T-helper 2 cell treated with Interferon-gamma antibody and Interleukin-4, amounts not matched to agents 5 μg/mL and 100 μg/mL, for 36 hours (primary cell): ENCODE data around the gene SCAP.

Experiments
- DNase-seq: peaks from one replicate; pipeline ENCODE4 v3.0.0; 2021; ENCODE audit warnings: low spot score
- H3K27ac Mint-ChIP-seq: one replicate; pipeline ENCODE4 v1.8.0; 2021; ENCODE audit warnings: mild to moderate bottlenecking, mixed read lengths
- H3K27me3 Mint-ChIP-seq: one replicate; pipeline ENCODE4 v1.8.0; 2021; ENCODE audit warnings: low read depth, mixed read lengths
- H3K36me3 Mint-ChIP-seq: one replicate; pipeline ENCODE4 v1.8.0; 2021; ENCODE audit warnings: low read depth, mixed read lengths
- H3K4me1 Mint-ChIP-seq: one replicate; pipeline ENCODE4 v1.8.0; 2021; ENCODE audit warnings: low read depth, mixed read lengths
- H3K4me3 Mint-ChIP-seq: one replicate; pipeline ENCODE4 v1.8.0; 2022; ENCODE audit warnings: mild to moderate bottlenecking, moderate library complexity, mixed read lengths
- H3K9me3 Mint-ChIP-seq: one replicate; pipeline ENCODE4 v1.8.0; 2021; ENCODE audit warnings: mixed read lengths

The SCAP gene

DNA sequence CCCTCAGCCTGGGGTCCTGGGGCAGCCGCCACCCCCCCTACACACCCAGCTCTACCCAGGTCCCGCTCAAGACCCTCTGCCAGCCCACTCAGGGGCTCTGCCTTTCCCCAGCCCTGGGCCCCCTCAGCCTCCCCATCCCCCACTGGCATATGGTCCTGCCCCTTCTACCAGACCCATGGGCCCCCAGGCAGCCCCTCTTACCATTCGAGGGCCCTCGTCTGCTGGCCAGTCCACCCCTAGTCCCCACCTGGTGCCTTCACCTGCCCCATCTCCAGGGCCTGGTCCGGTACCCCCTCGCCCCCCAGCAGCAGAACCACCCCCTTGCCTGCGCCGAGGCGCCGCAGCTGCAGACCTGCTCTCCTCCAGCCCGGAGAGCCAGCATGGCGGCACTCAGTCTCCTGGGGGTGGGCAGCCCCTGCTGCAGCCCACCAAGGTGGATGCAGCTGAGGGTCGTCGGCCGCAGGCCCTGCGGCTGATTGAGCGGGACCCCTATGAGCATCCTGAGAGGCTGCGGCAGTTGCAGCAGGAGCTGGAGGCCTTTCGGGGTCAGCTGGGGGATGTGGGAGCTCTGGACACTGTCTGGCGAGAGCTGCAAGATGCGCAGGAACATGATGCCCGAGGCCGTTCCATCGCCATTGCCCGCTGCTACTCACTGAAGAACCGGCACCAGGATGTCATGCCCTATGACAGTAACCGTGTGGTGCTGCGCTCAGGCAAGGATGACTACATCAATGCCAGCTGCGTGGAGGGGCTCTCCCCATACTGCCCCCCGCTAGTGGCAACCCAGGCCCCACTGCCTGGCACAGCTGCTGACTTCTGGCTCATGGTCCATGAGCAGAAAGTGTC, 64.7 kb downstream of the SCAP start:
- Mint-ChIP-seq H3K4me1 (peaks cover 4% of the 10 kb centered on the region), H3K36me3 (peaks cover 25% of the 10 kb centered on the region), H3K4me3 (no peak overlapping the region), H3K27me3 (no peaks in the 10 kb centered on the region), H3K9me3 (no peaks in the 10 kb centered on the region), H3K27ac (no peak overlapping the region)
- no peak for DNase-seq

DNA sequence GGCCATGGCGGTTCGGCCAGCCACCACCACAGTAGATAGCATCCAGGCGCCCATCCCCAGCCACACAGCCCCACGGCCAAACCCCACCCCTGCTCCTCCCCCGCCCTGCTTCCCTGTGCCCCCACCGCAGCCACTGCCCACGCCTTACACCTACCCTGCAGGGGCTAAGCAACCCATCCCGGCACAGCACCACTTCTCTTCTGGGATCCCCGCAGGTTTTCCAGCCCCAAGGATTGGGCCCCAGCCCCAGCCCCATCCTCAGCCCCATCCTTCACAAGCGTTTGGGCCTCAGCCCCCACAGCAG, 65.4 kb downstream of the SCAP start:
- no peak overlapping the region for H3K4me3 Mint-ChIP-seq
- DNase-seq: no peak
- peaks cover 4% of the 10 kb centered on the region for H3K4me1 Mint-ChIP-seq
- H3K27me3 Mint-ChIP-seq: no peaks in the 10 kb centered on the region
- peaks cover 25% of the 10 kb centered on the region for H3K36me3 Mint-ChIP-seq
- no peaks in the 10 kb centered on the region for H3K9me3 Mint-ChIP-seq
- peak overlapping the region; percentile 8 for H3K27ac Mint-ChIP-seq

DNA sequence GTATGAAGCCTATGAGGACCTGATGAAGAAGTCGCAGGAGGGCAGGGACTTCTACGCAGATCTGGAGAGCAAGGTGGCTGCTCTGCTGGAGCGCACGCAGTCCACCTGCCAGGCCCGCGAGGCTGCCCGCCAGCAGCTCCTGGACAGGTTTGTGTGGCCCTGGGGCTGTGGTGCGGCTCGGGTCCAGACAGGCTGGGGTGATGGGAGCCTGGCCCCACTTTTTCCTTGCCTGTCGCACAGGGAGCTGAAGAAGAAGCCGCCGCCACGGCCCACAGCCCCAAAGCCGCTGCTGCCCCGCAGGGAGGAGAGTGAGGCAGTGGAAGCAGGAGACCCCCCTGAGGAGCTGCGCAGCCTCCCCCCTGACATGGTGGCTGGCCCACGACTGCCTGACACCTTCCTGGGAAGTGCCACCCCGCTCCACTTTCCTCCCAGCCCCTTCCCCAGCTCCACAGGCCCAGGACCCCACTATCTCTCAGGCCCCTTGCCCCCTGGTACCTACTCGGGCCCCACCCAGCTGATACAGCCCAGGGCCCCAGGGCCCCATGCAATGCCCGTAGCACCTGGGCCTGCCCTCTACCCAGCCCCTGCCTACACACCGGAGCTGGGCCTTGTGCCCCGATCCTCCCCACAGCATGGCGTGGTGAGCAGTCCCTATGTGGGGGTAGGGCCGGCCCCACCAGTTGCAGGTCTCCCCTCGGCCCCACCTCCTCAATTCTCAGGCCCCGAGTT, 65.9 kb downstream of the SCAP start:
- H3K4me3 Mint-ChIP-seq: no peak overlapping the region
- no peaks in the 10 kb centered on the region for H3K9me3 Mint-ChIP-seq
- peak overlapping the region; percentile 8 for H3K27ac Mint-ChIP-seq
- no peaks in the 10 kb centered on the region for H3K27me3 Mint-ChIP-seq
- H3K4me1 Mint-ChIP-seq: peaks cover 4% of the 10 kb centered on the region
- no peak for DNase-seq
- H3K36me3 Mint-ChIP-seq: peaks cover 21% of the 10 kb centered on the region

DNA sequence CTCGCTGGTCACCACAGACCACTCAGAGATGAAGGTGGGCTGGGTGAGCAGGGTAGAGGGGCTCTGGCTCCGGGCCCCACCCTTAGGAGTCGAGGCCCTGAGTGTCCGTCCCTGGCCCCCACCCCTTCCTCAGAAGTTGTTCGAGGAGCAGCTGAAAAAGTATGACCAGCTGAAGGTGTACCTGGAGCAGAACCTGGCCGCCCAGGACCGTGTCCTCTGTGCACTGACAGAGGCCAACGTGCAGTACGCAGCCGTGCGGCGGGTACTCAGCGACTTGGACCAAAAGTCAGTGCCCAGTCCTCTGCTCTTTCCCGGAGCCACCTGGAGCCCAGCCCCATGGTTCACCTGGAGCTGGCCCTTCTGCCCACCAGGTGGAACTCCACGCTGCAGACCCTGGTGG, 66.5 kb downstream of the SCAP start:
- no peak overlapping the region for H3K27ac Mint-ChIP-seq

DNA sequence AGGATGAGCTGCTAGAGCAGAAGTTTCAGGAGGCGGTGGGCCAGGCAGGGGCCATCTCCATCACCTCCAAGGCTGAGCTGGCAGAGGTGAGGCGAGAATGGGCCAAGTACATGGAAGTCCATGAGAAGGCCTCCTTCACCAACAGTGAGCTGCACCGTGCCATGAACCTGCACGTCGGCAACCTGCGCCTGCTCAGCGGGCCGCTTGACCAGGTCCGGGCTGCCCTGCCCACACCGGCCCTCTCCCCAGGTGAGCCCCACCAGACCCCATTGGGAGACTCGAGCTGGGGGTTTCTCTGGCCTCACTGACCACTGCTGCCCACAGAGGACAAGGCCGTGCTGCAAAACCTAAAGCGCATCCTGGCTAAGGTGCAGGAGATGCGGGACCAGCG, 66.9 kb downstream of the SCAP start:
- Mint-ChIP-seq H3K9me3 (no peaks in the 10 kb centered on the region), H3K4me1 (peaks cover 4% of the 10 kb centered on the region), H3K4me3 (no peak overlapping the region), H3K36me3 (peaks cover 21% of the 10 kb centered on the region), H3K27ac (no peak overlapping the region), H3K27me3 (no peaks in the 10 kb centered on the region)
- no peak for DNase-seq

More for the DNA sequence above, 66.5 kb downstream of the SCAP start:
- no peaks in the 10 kb centered on the region for H3K27me3 Mint-ChIP-seq
- H3K4me3 Mint-ChIP-seq: no peak overlapping the region
- no peak for DNase-seq
- H3K4me1 Mint-ChIP-seq: peaks cover 4% of the 10 kb centered on the region
- H3K36me3 Mint-ChIP-seq: peaks cover 21% of the 10 kb centered on the region
- H3K9me3 Mint-ChIP-seq: no peaks in the 10 kb centered on the region

DNA sequence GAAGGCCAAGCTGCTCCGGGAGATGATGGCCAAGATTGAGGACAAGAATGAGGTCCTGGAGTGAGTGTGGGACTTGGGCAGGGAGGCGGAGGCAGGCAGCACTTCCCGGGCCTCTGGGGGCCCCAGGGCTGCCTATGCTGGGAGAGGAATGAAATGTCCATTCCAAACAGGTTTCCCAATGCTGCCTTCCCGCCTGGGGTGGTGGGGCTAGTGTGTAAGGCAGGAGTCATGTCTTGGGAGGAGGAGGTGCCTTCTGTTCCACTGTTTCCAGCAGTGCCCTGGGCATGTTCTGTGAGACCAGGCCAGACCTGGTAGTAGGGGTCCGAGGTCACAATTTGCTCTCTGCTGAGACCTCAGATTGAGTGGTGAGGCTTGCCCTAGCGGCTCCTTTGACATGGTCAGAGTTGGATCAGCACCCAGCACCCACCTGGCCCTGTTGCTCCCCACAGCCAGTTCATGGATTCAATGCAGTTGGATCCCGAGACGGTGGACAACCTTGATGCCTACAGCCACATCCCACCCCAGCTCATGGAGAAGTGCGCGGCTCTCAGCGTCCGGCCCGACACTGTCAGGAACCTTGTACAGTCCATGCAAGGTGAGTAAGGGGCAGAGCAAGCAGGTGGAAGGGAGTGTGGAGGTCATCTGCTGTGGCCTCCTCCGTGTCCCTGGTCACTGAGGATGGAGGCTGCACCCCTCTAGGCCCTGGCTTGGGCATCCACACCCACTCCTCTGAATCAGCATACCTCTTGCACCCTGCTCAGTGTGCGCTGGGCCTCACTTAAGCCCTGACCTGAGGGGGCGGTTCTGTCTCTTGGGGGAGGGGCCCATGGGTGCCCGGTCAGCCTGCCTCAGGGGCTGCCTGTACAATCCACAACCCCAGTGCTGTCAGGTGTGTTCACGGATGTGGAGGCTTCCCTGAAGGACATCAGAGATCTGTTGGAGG, 67.6 kb downstream of the SCAP start:
- peaks cover 4% of the 10 kb centered on the region for H3K4me1 Mint-ChIP-seq
- H3K36me3 Mint-ChIP-seq: peaks cover 18% of the 10 kb centered on the region
- no peak for DNase-seq
- no peak overlapping the region for H3K4me3 Mint-ChIP-seq
- H3K9me3 Mint-ChIP-seq: no peaks in the 10 kb centered on the region
- no peaks in the 10 kb centered on the region for H3K27me3 Mint-ChIP-seq
- no peak overlapping the region for H3K27ac Mint-ChIP-seq

DNA sequence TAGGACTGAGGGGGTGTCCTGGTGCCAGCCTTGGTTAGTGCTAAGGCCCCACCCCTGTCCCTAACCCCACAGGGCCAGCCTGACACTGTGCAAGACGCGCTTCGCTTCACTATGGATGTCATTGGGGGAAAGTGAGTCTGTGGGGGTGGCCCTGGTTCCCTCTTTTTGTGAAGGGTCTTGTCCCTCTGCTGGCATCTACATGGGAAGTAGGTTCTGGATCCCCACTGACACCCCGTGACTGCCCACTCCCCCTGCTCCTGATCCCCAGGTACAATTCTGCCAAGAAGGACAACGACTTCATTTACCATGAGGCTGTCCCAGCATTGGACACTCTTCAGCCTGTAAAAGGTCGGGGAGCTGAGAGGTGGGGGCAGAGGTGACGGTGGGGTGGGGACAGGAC, 68.5 kb downstream of the SCAP start:
- Mint-ChIP-seq H3K36me3 (peaks cover 14% of the 10 kb centered on the region), H3K27me3 (no peaks in the 10 kb centered on the region), H3K27ac (no peak overlapping the region), H3K4me3 (no peak overlapping the region), H3K9me3 (no peaks in the 10 kb centered on the region), H3K4me1 (peaks cover 4% of the 10 kb centered on the region)
- no peak for DNase-seq

DNA sequence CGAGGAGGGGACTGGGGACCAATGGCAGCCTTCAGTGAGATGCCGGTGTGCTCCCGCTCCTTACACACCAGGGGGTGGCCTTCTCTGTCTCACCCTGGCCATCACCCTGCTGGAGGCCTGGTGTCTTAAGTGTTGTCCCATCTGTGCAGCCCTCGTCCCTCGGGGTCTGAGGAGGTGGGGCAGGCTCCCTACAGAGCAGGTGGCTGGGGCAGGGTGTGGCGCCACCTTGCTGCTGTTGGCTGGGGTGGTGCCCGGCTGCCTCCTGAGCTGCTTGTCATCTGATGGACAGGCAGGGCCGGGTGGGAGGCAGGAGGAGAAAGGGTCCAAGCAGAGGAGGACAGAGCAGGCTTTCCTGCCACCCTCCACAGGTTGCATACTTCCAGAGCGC, 69.0 kb downstream of the SCAP start:
- H3K4me3 Mint-ChIP-seq: no peak overlapping the region
- H3K9me3 Mint-ChIP-seq: no peaks in the 10 kb centered on the region
- H3K27ac Mint-ChIP-seq: no peak overlapping the region
- H3K36me3 Mint-ChIP-seq: peaks cover 12% of the 10 kb centered on the region
- DNase-seq: no peak
- peaks cover 4% of the 10 kb centered on the region for H3K4me1 Mint-ChIP-seq
- H3K27me3 Mint-ChIP-seq: no peaks in the 10 kb centered on the region

DNA sequence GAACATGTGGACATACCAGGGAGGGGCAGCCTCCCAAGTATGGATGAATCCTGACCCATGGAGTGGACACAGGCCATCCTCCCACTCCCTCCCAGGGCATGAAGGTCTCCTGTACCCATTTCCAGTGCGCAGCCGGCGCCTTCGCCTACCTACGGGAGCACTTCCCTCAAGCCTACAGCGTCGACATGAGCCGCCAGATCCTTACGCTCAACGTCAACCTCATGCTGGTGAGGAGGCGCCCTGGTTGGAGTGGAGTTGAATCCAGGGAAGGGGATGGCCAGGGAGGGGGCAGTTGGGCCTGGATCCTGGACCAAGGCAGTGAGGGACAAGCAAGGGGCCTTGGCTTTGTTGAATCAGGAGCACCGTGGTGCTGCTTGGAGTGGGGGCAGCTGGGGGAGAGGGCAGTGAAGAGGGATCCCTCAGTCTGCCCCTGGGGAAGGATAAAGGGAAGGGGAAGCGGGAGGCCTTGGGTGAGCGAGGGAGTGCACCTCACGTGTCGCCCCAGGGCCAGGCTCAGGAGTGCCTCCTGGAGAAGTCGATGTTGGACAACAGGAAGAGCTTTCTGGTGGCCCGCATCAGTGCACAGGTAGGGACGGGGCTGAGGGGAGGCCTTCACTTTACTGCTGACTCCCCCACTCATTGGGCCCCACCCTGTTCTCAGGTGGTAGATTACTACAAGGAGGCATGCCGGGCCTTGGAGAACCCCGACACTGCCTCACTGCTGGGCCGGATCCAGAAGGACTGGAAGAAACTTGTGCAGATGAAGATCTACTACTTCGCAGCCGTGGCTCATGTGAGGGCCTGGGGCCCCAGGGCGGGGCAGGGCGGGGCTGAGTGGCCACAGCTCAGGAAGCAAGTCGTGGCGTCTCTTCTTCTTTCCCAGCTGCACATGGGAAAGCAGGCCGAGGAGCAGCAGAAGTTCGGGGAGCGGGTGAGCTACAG, 69.7 kb downstream of the SCAP start:
- no peak for DNase-seq
- Mint-ChIP-seq H3K4me3 (no peak overlapping the region), H3K4me1 (peaks cover 4% of the 10 kb centered on the region), H3K27ac (peak overlapping the region; percentile 45), H3K36me3 (peaks cover 8% of the 10 kb centered on the region), H3K27me3 (no peaks in the 10 kb centered on the region), H3K9me3 (no peaks in the 10 kb centered on the region)

DNA sequence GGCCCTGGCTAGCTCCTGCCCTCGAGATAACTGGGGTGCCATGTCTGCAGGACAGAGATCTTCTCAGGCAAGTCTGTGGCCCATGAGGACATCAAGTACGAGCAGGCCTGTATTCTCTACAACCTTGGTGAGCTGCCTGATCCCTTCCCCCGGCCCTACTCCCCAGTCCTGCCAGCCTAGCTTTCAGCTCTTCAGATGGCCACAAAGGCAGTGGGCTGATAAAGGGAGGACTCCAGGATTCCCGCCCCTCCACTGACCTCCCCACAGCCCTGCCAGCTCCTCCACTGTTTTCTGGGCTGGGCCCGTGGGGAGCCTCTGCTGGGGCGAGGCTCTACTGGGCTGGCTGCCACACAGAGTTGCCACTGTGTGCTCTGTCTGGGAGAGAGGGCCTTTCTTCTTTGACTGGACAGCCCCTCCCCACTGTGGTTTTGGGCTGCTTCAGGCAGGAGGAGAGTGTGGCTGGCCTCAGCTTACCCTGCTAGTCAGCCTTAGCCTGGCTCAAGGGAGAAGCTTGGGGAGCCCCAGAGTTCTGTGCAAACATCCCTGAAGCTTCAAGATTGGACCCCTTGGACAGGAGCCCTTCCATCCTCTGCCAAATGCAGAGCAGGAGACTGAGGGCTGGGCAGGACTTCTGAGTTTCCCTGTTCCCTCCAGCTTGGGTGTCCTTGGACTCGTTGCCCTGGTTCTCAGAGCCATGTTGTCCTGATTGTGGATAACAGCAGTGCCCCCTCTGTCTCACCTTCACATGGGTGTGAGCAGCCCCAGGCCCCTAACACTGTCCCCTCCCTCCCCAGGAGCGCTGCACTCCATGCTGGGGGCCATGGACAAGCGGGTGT, 70.6 kb downstream of the SCAP start:
- H3K36me3 Mint-ChIP-seq: peaks cover 8% of the 10 kb centered on the region
- no peak for DNase-seq
- H3K4me3 Mint-ChIP-seq: no peak overlapping the region
- H3K27me3 Mint-ChIP-seq: no peaks in the 10 kb centered on the region
- no peaks in the 10 kb centered on the region for H3K9me3 Mint-ChIP-seq
- H3K4me1 Mint-ChIP-seq: peaks cover 4% of the 10 kb centered on the region
- no peak overlapping the region for H3K27ac Mint-ChIP-seq

DNA sequence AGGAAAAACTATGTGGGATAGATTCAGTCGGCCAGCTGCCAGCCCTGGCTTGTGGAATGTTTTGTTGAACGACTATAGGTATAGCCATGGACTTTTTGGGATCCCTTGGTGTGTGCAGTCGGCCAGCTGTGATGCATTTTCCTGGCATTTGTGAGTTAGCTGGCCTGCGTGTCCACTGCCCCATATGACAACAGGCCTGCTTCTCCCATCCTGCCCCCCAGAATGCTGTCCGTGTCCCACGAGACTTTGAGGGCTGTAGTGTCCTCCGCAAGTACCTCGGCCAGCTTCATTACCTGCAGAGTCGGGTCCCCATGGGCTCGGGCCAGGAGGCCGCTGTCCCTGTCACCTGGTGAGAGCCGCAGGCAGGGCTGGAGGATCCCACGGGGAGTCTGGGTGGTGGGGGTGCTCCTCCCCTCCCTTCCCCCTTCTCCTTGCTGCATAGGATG, 71.3 kb downstream of the SCAP start:
- H3K27ac Mint-ChIP-seq: no peak overlapping the region
- no peaks in the 10 kb centered on the region for H3K27me3 Mint-ChIP-seq
- no peaks in the 10 kb centered on the region for H3K9me3 Mint-ChIP-seq
- peaks cover 6% of the 10 kb centered on the region for H3K36me3 Mint-ChIP-seq
- H3K4me3 Mint-ChIP-seq: no peak overlapping the region
- H3K4me1 Mint-ChIP-seq: peaks cover 4% of the 10 kb centered on the region
- DNase-seq: no peak

DNA sequence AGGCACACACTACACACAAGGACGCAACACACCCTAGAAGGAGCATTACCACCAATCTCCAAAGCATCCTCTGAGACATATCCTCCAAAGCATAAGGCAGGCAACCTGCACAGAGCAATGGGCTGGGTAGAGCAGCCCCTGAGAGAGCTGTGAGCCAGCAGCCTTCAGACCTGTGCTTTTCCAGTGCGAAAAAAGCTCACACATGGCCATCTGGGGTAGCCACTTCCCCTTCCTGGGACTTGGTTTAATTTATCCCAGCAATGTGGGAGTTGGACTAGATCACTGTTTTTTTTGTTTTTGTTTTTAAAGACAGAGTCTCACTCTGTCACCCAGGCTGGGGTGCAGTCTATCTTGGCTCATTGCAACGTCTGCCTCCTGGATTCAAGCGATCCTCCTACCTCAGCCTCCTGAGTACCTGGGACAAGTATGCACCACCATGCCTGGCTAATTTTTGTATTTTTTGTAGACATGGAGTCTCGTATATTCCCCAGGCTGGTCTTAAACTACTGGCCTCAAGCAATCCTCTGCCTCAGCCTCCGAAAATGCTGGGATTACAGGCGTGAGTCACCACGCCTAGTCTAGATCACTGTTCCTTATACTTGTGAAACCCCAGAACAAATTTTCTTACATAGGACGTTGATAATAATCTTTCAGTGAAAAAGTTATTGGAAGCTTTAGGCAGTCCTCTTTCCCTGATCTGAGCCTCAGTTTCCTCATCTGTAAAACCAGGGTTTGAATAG, 76.0 kb downstream of the SCAP start:
- H3K4me3 Mint-ChIP-seq: no peak overlapping the region
- DNase-seq: no peak
- H3K9me3 Mint-ChIP-seq: no peaks in the 10 kb centered on the region
- H3K4me1 Mint-ChIP-seq: peaks cover 5% of the 10 kb centered on the region
- no peak overlapping the region for H3K27ac Mint-ChIP-seq
- H3K27me3 Mint-ChIP-seq: no peaks in the 10 kb centered on the region
- peaks cover 14% of the 10 kb centered on the region for H3K36me3 Mint-ChIP-seq
